WTC11 (cell line): ENCODE results near the gene LRRTM3.

Source experiments
- NFE2L1 ChIP-seq: sonication (generic); formaldehyde crosslinking; IDR thresholded peaks from 2 replicates; pipeline ENCODE4 v1.8.1; 2023; ENCODE audit warnings: missing genetic modification reagents
- NR2C2 ChIP-seq: sonication (generic); formaldehyde crosslinking; IDR thresholded peaks from 2 replicates; pipeline ENCODE4 v1.8.0; 2022; ENCODE audit warnings: mild to moderate bottlenecking, missing genetic modification reagents
- TCF7 ChIP-seq: sonication (generic); formaldehyde crosslinking; IDR thresholded peaks from 2 replicates; pipeline ENCODE4 v1.8.0; 2022; ENCODE audit warnings: mild to moderate bottlenecking, low read depth, missing genetic modification reagents, moderate library complexity
- TEAD1 ChIP-seq: sonication (generic); formaldehyde crosslinking; IDR thresholded peaks from 2 replicates; pipeline ENCODE4 v1.8.0; 2022; ENCODE audit warnings: mild to moderate bottlenecking, missing genetic modification reagents
- TEAD4 ChIP-seq: sonication (generic); formaldehyde crosslinking; IDR thresholded peaks from 2 replicates; pipeline ENCODE4 v1.8.0; 2022; ENCODE audit warnings: mild to moderate bottlenecking, missing genetic modification reagents
- TF ChIP-seq, protein P1 (sequence below): sonication (generic); formaldehyde crosslinking; IDR thresholded peaks from 2 replicates; pipeline ENCODE4 v1.8.1; 2023; ENCODE audit warnings: mild to moderate bottlenecking, missing genetic modification reagents, moderate library complexity
- TF ChIP-seq, protein P2 (sequence below): fragments of 200-600 bp; IDR thresholded peaks from 2 replicates; pipeline ENCODE4 v1.8.0; 2022; ENCODE audit warnings: antibody characterized with exemption
- TF ChIP-seq, protein P3 (sequence below): sonication (generic); formaldehyde crosslinking; IDR thresholded peaks from 2 replicates; pipeline ENCODE4 v1.8.0; 2022; ENCODE audit warnings: mild to moderate bottlenecking, missing genetic modification reagents
- TF ChIP-seq, protein P4 (sequence below): fragments of 250-450 bp; sonication (Bioruptor Pico); IDR thresholded peaks from 2 replicates; pipeline ENCODE4 v1.8.0; 2021; ENCODE audit warnings: mild to moderate bottlenecking
- TF ChIP-seq, protein P5 (sequence below): fragments of 250-450 bp; sonication (Bioruptor Pico); IDR thresholded peaks from 2 replicates; pipeline ENCODE4 v1.9.0; 2021; ENCODE audit warnings: mild to moderate bottlenecking
- TF ChIP-seq, protein P6 (sequence below): sonication (generic); formaldehyde crosslinking; IDR thresholded peaks from 2 replicates; pipeline ENCODE4 v1.8.1; 2023; ENCODE audit warnings: mild to moderate bottlenecking, missing genetic modification reagents

DNA sequence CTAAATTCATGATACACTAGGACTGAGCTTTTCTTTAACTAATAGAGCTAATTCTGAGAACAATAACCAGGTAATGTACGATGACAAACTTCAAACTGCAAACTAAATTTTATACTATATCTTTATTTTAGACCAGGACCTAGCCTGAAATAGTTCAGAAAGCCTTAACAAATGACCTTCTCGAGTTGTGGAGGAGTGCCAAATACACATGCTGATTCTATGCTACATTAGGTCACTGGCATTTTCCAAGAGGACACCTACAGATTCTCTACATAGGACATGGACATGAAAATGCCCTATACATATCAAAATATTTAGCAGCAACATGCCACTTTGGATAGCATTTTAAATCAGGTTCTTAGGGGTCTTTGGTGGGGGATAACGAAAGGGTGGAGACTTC lies 44.0 kb upstream of the LRRTM3 start:
- TF ChIP-seq, protein P1, sequence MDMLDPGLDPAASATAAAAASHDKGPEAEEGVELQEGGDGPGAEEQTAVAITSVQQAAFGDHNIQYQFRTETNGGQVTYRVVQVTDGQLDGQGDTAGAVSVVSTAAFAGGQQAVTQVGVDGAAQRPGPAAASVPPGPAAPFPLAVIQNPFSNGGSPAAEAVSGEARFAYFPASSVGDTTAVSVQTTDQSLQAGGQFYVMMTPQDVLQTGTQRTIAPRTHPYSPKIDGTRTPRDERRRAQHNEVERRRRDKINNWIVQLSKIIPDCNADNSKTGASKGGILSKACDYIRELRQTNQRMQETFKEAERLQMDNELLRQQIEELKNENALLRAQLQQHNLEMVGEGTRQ = no peak
- TF ChIP-seq, protein P2, sequence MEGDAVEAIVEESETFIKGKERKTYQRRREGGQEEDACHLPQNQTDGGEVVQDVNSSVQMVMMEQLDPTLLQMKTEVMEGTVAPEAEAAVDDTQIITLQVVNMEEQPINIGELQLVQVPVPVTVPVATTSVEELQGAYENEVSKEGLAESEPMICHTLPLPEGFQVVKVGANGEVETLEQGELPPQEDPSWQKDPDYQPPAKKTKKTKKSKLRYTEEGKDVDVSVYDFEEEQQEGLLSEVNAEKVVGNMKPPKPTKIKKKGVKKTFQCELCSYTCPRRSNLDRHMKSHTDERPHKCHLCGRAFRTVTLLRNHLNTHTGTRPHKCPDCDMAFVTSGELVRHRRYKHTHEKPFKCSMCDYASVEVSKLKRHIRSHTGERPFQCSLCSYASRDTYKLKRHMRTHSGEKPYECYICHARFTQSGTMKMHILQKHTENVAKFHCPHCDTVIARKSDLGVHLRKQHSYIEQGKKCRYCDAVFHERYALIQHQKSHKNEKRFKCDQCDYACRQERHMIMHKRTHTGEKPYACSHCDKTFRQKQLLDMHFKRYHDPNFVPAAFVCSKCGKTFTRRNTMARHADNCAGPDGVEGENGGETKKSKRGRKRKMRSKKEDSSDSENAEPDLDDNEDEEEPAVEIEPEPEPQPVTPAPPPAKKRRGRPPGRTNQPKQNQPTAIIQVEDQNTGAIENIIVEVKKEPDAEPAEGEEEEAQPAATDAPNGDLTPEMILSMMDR = no peak
- TF ChIP-seq, protein P3, sequence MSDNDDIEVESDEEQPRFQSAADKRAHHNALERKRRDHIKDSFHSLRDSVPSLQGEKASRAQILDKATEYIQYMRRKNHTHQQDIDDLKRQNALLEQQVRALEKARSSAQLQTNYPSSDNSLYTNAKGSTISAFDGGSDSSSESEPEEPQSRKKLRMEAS (CRISPR knock-in tag) = no peak
- no peak for TF ChIP-seq TCF7
- TF ChIP-seq NR2C2 = no peak
- TF ChIP-seq, protein P4, sequence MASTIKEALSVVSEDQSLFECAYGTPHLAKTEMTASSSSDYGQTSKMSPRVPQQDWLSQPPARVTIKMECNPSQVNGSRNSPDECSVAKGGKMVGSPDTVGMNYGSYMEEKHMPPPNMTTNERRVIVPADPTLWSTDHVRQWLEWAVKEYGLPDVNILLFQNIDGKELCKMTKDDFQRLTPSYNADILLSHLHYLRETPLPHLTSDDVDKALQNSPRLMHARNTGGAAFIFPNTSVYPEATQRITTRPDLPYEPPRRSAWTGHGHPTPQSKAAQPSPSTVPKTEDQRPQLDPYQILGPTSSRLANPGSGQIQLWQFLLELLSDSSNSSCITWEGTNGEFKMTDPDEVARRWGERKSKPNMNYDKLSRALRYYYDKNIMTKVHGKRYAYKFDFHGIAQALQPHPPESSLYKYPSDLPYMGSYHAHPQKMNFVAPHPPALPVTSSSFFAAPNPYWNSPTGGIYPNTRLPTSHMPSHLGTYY (CRISPR knock-in tag) = no peak
- no peak for TF ChIP-seq NFE2L1 (CRISPR knock-in tag)
- TF ChIP-seq, protein P5, sequence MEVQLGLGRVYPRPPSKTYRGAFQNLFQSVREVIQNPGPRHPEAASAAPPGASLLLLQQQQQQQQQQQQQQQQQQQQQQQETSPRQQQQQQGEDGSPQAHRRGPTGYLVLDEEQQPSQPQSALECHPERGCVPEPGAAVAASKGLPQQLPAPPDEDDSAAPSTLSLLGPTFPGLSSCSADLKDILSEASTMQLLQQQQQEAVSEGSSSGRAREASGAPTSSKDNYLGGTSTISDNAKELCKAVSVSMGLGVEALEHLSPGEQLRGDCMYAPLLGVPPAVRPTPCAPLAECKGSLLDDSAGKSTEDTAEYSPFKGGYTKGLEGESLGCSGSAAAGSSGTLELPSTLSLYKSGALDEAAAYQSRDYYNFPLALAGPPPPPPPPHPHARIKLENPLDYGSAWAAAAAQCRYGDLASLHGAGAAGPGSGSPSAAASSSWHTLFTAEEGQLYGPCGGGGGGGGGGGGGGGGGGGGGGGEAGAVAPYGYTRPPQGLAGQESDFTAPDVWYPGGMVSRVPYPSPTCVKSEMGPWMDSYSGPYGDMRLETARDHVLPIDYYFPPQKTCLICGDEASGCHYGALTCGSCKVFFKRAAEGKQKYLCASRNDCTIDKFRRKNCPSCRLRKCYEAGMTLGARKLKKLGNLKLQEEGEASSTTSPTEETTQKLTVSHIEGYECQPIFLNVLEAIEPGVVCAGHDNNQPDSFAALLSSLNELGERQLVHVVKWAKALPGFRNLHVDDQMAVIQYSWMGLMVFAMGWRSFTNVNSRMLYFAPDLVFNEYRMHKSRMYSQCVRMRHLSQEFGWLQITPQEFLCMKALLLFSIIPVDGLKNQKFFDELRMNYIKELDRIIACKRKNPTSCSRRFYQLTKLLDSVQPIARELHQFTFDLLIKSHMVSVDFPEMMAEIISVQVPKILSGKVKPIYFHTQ (CRISPR knock-in tag) = no peak
- no peak for TF ChIP-seq TEAD1 (CRISPR knock-in tag)
- TF ChIP-seq TEAD4 (CRISPR knock-in tag) = no peak
- TF ChIP-seq, protein P6, sequence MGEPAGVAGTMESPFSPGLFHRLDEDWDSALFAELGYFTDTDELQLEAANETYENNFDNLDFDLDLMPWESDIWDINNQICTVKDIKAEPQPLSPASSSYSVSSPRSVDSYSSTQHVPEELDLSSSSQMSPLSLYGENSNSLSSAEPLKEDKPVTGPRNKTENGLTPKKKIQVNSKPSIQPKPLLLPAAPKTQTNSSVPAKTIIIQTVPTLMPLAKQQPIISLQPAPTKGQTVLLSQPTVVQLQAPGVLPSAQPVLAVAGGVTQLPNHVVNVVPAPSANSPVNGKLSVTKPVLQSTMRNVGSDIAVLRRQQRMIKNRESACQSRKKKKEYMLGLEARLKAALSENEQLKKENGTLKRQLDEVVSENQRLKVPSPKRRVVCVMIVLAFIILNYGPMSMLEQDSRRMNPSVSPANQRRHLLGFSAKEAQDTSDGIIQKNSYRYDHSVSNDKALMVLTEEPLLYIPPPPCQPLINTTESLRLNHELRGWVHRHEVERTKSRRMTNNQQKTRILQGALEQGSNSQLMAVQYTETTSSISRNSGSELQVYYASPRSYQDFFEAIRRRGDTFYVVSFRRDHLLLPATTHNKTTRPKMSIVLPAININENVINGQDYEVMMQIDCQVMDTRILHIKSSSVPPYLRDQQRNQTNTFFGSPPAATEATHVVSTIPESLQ (CRISPR knock-in tag) = no peak
